Motor neuron (in vitro differentiated cells): ENCODE results near the gene SLC6A3. TPM values are rescaled to one million over a fixed set of nuclear protein-coding genes. Genes with fewer than 3 reads are reported as not detected.
A peak's percentile ranks its signal among the peaks of the same experiment; 100 is the strongest.
"Not testable (repeated sequence)": the region's sequence is repeated elsewhere in the genome, so short reads cannot be mapped to it uniquely, and the experiment has no call there.

Experiments used
- ATAC-seq, 8 experiments: fragments of 200-7000 bp; cut with Tn5 transposase; replicated peaks in 6 of 8; 2 replicates each; pipeline ENCODE4 v1.8.0; 2021; ENCODE audit warnings: mild to moderate bottlenecking in 8 of 8, moderate library complexity in 8 of 8
- H3K27ac ChIP-seq, 2 donors: fragments of 250-450 bp; sonication (Bioruptor Pico); 2 replicates each; pipeline ENCODE4 v1.9.0; 2021; ENCODE audit warnings: antibody characterized with exemption in 2 of 2, mild to moderate bottlenecking in 2 of 2, moderate library complexity in 1 of 2
- H3K4me1 ChIP-seq, 2 donors: fragments of 250-450 bp; sonication (Bioruptor Pico); replicated peaks in 1 of 2; 2 replicates each; pipeline ENCODE4 v1.6.1; 2021; ENCODE audit warnings: antibody characterized with exemption in 2 of 2, mild to moderate bottlenecking in 2 of 2, moderate library complexity in 1 of 2
- H3K4me3 ChIP-seq, 5 donors: fragments of 250-450 bp; sonication (Bioruptor Pico); 2 replicates each; pipeline ENCODE4 v1.9.0; 2021; ENCODE audit warnings: antibody characterized with exemption in 5 of 5, mild to moderate bottlenecking in 5 of 5, moderate library complexity in 4 of 5
- WGBS, 10 experiments: fragments of 450-650 bp; shearing (Covaris generic); methylation state at CpG; one replicate each; pipeline ENCODE4 v1.0.0; 2022; 5-methylcytosine and 5-hydroxymethylcytosine counted together
- in situ Hi-C, 9 experiments: fragments of 400-800 bp; cut with MboI; loops; one replicate each; pipeline ENCODE4 v1.15.0; 2021; ENCODE audit warnings: low sequenced_read_pairs in 9 of 9, low pct_unique_long_range_greater_than_20kb in 2 of 9; ENCODE audit not compliant: unreplicated experiment in 9 of 9
- total RNA-seq, 8 experiments: library from RNA; unstranded; fragments of 300-600 nt; gene quantifications; 2 replicates each; pipeline versions ENCODE4 v1.2.3 to v1.2.4, GENCODE V29; 2022

The SLC6A3 gene
- total RNA-seq, 8 experiments from 2014 or later, result 0.05 to 1.7 (median 0.52) TPM; not detected in 2

GRCh38 chr5:1378096-1378495 lies 67.1 kb downstream of the SLC6A3 start:
- Histone ChIP-seq H3K4me3 (no peak overlapping the region), H3K4me1 (no peaks in the 10 kb centered on the region), H3K27ac (no peak overlapping the region)
- in situ Hi-C loops, result no loop called here
- no peak for ATAC-seq
- WGBS, 10 experiments, result 43 to 100% (median 94%) methylated on average over 1 to 5 of the region's 18 CpGs; no CpG with 5 or more reads in 5 of the 10 experiments

- WGBS, 10 experiments, result 0 to 100% (median 56%) methylated on average over 1 to 3 of the region's 3 CpGs; no CpG with 5 or more reads in 1 of the 10 experiments
- in situ Hi-C loops, result no loop called here
- no peak for ATAC-seq
Measured at GRCh38 chr5:1376981-1377380, 68.3 kb downstream of the SLC6A3 start.

GRCh38 chr5:1375871-1376810 lies 69.1 kb downstream of the SLC6A3 start:
- no peak overlapping the region for H3K4me3 ChIP-seq
- H3K27ac ChIP-seq, result no peak overlapping the region
- ATAC-seq, result peak in 2 of 8 experiments; percentile 39 to 71
- in situ Hi-C loops, result no loop called here
- WGBS, 10 experiments, result 13 to 92% (median 81%) methylated on average over 1 to 14 of the region's 23 CpGs
- H3K4me1 ChIP-seq, result no peaks in the 10 kb centered on the region

More at GRCh38 chr5:1376981-1377380, 68.3 kb downstream of the SLC6A3 start:
- Histone ChIP-seq H3K4me3 (no peak overlapping the region), H3K4me1 (no peaks in the 10 kb centered on the region), H3K27ac (no peak overlapping the region)

- 10 to 67% (median 20%) methylated on average over 1 to 5 of the region's 6 CpGs; no CpG with 5 or more reads in 2 of the 10 experiments for WGBS, 10 experiments
- no peak overlapping the region for H3K27ac ChIP-seq
- no peaks in the 10 kb centered on the region for H3K4me1 ChIP-seq
- ATAC-seq, result no peak
- in situ Hi-C loops, result no loop called here
- no peak overlapping the region for H3K4me3 ChIP-seq
Measured at GRCh38 chr5:1374679-1375055, 70.6 kb downstream of the SLC6A3 start.

- 20 to 90% (median 66%) methylated on average over 1 to 6 of the region's 9 CpGs; no CpG with 5 or more reads in 3 of the 10 experiments for WGBS, 10 experiments
- Histone ChIP-seq H3K4me3 (no peak overlapping the region), H3K27ac (no peak overlapping the region), H3K4me1 (no peaks in the 10 kb centered on the region)
- in situ Hi-C loops, result no loop called here
- ATAC-seq, result no peak
Measured at GRCh38 chr5:1374030-1374678, 71.1 kb downstream of the SLC6A3 start.

GRCh38 chr5:1371972-1372342 lies 73.3 kb downstream of the SLC6A3 start:
- in situ Hi-C loops, H3K4me1 ChIP-seq, H3K27ac ChIP-seq, H3K4me3 ChIP-seq, ATAC-seq: not testable (repeated sequence)
- 20 to 88% (median 84%) methylated on average over 2 to 4 of the region's 4 CpGs; no CpG with 5 or more reads in 7 of the 10 experiments for WGBS, 10 experiments

- no peak for ATAC-seq
- H3K27ac ChIP-seq, result no peak overlapping the region
- in situ Hi-C loops, result no loop called here
- no peak overlapping the region for H3K4me3 ChIP-seq
- no peaks in the 10 kb centered on the region for H3K4me1 ChIP-seq
- WGBS, 10 experiments, result 14 to 92% (median 81%) methylated on average over 2 to 7 of the region's 13 CpGs; no CpG with 5 or more reads in 4 of the 10 experiments
Measured at GRCh38 chr5:1371218-1371971, 73.8 kb downstream of the SLC6A3 start.

- in situ Hi-C loops, result no loop called here
- ATAC-seq, result no peak
- 22 to 88% (median 73%) methylated on average over 1 to 7 of the region's 7 CpGs for WGBS, 10 experiments
- H3K27ac ChIP-seq, result no peak overlapping the region
- H3K4me3 ChIP-seq, result no peak overlapping the region
- no peaks in the 10 kb centered on the region for H3K4me1 ChIP-seq
Measured at GRCh38 chr5:1370006-1370405, 75.2 kb downstream of the SLC6A3 start.

GRCh38 chr5:1368756-1369155 lies 76.5 kb downstream of the SLC6A3 start:
- in situ Hi-C loops, result no loop called here
- Histone ChIP-seq H3K4me3 (no peak overlapping the region), H3K27ac (no peak overlapping the region), H3K4me1 (no peaks in the 10 kb centered on the region)
- 43 to 100% (median 69%) methylated on average over 1 to 3 of the region's 4 CpGs; no CpG with 5 or more reads in 4 of the 10 experiments for WGBS, 10 experiments
- no peak for ATAC-seq

- no peaks in the 10 kb centered on the region for H3K4me1 ChIP-seq
- H3K27ac ChIP-seq, result no peak overlapping the region
- 34 to 100% (median 75%) methylated on average over 1 to 6 of the region's 7 CpGs; no CpG with 5 or more reads in 4 of the 10 experiments for WGBS, 10 experiments
- H3K4me3 ChIP-seq, result no peak overlapping the region
- in situ Hi-C loops, result no loop called here
- no peak for ATAC-seq
Measured at GRCh38 chr5:1368236-1368635, 77.0 kb downstream of the SLC6A3 start.

- no peak for ATAC-seq
- 0 to 82% (median 40%) methylated on average over 1 to 7 of the region's 7 CpGs; no CpG with 5 or more reads in 2 of the 10 experiments for WGBS, 10 experiments
- H3K4me3 ChIP-seq, result no peak overlapping the region
- in situ Hi-C loops, result no loop called here
- H3K4me1 ChIP-seq, result no peaks in the 10 kb centered on the region
- H3K27ac ChIP-seq, result no peak overlapping the region
Measured at GRCh38 chr5:1367149-1367548, 78.1 kb downstream of the SLC6A3 start.

GRCh38 chr5:1366514-1366913 lies 78.7 kb downstream of the SLC6A3 start:
- no peak for ATAC-seq
- no peak overlapping the region for H3K27ac ChIP-seq
- in situ Hi-C loops, result no loop called here

GRCh38 chr5:1364211-1364610 lies 81.0 kb downstream of the SLC6A3 start:
- Histone ChIP-seq H3K27ac (no peak overlapping the region), H3K4me1 (no peaks in the 10 kb centered on the region), H3K4me3 (no peak overlapping the region)
- 33 to 100% (median 67%) methylated on average over 1 to 8 of the region's 9 CpGs for WGBS, 10 experiments
- in situ Hi-C loops, result no loop called here
- ATAC-seq, result no peak

More at GRCh38 chr5:1366514-1366913, 78.7 kb downstream of the SLC6A3 start:
- H3K4me3 ChIP-seq, result no peak overlapping the region
- H3K4me1 ChIP-seq, result no peaks in the 10 kb centered on the region
- whole genome bisulfite sequencing, 10 experiments, result 63 to 100% (median 83%) methylated on average over 2 to 9 of the region's 14 CpGs; no CpG with 5 or more reads in 2 of the 10 experiments
